Measurements from ENCODE around the gene NIPBL. TPM values are rescaled to one million over a fixed set of nuclear protein-coding genes. Genes with fewer than 3 reads are reported as not detected.

NIPBL gene
- total RNA-seq, 2 donors from 2014 or later, result 29.8 to 38.9 TPM

GRCh38 chr5:36965179-36965578, 88.6 kb downstream of the NIPBL start:
- H3K4me3 ChIP-seq, result no peak overlapping the region
- no peaks in the 10 kb centered on the region for H3K9me3 ChIP-seq
- 96 to 100% methylated on average over 1 of the region's 1 CpG for WGBS, 2 donors

GRCh38 chr5:36969700-36970395, 93.3 kb downstream of the NIPBL start:
- ATAC-seq (no peak), DNase-seq (no peak)
- Histone ChIP-seq H3K9me3 (no peaks in the 10 kb centered on the region), H3K4me3 (no peak overlapping the region), H3K27me3 (no peaks in the 10 kb centered on the region), H3K27ac (no peak overlapping the region), H3K36me3 (replicated peaks in 1 of 2; ENCODE audit: insufficient read depth in 1 of 2, low read depth in 2 of 2) (peaks cover 0 to 8% of the 10 kb centered on the region in 2 donors), H3K4me1 (no peaks in the 10 kb centered on the region)
- 96 to 97% methylated on average over 2 of the region's 2 CpGs for WGBS, 2 donors
- intact Hi-C loops (cut with DNase I), result no loop called here
- TF ChIP-seq POLR2A (IDR thresholded peaks at IDR 0.05) (no peak), CTCF (IDR thresholded peaks at IDR 0.05) (no peak)

More at GRCh38 chr5:36965179-36965578, 88.6 kb downstream of the NIPBL start:
- TF ChIP-seq CTCF (IDR thresholded peaks at IDR 0.05) (no peak), POLR2A (IDR thresholded peaks at IDR 0.05) (no peak)
- no peak for DNase-seq
- H3K4me1 ChIP-seq, result no peaks in the 10 kb centered on the region
- peaks cover 0 to 15% of the 10 kb centered on the region in 2 donors for H3K36me3 ChIP-seq (replicated peaks in 1 of 2; ENCODE audit: insufficient read depth in 1 of 2, low read depth in 2 of 2)
- no peaks in the 10 kb centered on the region for H3K27me3 ChIP-seq
- H3K27ac ChIP-seq, result no peak overlapping the region
- intact Hi-C loops (cut with DNase I), result no loop called here
- no peak for ATAC-seq

DNA sequence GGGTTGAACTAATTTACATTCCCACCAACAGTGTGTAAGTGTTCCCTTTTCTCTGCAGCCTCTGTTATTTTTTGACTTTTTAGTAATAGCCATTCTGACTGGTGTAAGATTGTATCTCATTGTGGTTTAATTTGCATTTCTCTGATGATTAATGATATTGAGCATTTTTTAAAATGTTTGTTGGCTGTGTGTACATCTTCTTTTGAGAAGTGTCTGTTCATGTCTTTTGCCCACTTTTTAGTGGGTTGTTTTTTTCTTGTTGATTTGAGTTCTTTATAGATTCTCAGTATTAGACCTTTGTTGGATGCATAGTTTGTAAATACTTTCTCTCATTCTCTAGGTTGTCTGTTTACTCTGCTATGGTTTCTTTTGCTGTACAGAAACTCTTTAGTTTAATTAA, 101.6 kb downstream of the NIPBL start:
- Histone ChIP-seq H3K9me3 (no peaks in the 10 kb centered on the region), H3K27ac (no peak overlapping the region), H3K27me3 (no peaks in the 10 kb centered on the region), H3K36me3 (replicated peaks in 1 of 2; ENCODE audit: insufficient read depth in 1 of 2, low read depth in 2 of 2) (peaks cover 0 to 5% of the 10 kb centered on the region in 2 donors), H3K4me3 (no peak overlapping the region), H3K4me1 (no peaks in the 10 kb centered on the region)
- intact Hi-C loops (cut with DNase I), result no loop called here
- DNase-seq, result no peak
- no peak for ATAC-seq
- TF ChIP-seq POLR2A (IDR thresholded peaks at IDR 0.05) (no peak), CTCF (IDR thresholded peaks at IDR 0.05) (no peak)

DNA sequence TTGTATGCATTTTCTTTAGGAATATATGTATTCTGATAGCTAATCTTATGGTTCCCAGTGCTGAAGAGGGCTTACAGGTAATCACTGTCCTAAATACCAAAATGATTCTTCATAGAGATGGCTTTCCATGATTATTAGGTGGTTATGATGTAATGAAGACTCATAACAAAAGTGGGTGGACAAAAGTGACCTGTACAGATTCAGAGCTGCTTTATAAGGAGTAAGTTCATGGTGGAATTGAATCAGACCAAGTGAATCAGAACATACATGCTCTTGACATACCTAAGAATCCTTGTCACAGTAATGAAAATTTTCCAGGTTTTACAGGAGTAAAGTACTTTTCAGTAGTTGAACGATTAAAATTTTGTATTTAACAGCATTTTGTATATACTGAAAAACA, 105.6 kb downstream of the NIPBL start:
- ATAC-seq, result no peak
- intact Hi-C loops (cut with DNase I), result no loop called here
- no peak for TF ChIP-seq POLR2A (IDR thresholded peaks at IDR 0.05)
- TF ChIP-seq CTCF (IDR thresholded peaks at IDR 0.05), result no peak
- Histone ChIP-seq H3K4me1 (no peaks in the 10 kb centered on the region), H3K27ac (no peak overlapping the region), H3K27me3 (no peaks in the 10 kb centered on the region), H3K9me3 (no peaks in the 10 kb centered on the region), H3K36me3 (replicated peaks in 1 of 2; ENCODE audit: insufficient read depth in 1 of 2, low read depth in 2 of 2) (no peaks in the 10 kb centered on the region), H3K4me3 (no peak overlapping the region)
- DNase-seq, result no peak
- 100% methylated on average over 1 of the region's 1 CpG for WGBS, 2 donors

DNA sequence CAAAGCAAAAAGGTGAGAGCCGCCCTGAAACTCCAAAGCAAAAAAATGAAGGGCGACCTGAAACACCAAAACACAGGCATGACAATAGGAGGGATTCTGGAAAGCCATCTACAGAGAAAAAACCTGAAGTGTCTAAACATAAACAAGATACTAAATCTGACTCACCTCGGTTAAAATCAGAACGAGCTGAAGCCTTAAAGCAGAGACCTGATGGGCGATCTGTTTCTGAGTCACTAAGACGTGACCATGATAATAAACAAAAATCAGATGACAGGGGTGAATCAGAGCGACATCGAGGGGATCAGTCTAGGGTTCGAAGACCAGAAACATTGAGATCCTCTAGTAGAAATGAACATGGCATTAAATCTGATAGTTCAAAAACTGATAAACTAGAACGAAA, 108.8 kb downstream of the NIPBL start:
- DNase-seq (no peak), ATAC-seq (no peak)
- no peaks in the 10 kb centered on the region for H3K9me3 ChIP-seq
- H3K27ac ChIP-seq, result no peak overlapping the region
- H3K36me3 ChIP-seq (replicated peaks in 1 of 2; ENCODE audit: insufficient read depth in 1 of 2, low read depth in 2 of 2), result no peaks in the 10 kb centered on the region
- H3K4me3 ChIP-seq, result no peak overlapping the region
- no peaks in the 10 kb centered on the region for H3K4me1 ChIP-seq
- TF ChIP-seq CTCF (IDR thresholded peaks at IDR 0.05), result no peak
- no peak for TF ChIP-seq POLR2A (IDR thresholded peaks at IDR 0.05)
- intact Hi-C loops (cut with DNase I), result no loop called here
- no peaks in the 10 kb centered on the region for H3K27me3 ChIP-seq
- 92% methylated on average over 10 of the region's 10 CpGs for WGBS, 2 donors

All from body of pancreas (tissue), 4 donors.